ENCODE measurements around the gene ABCA1.

DNA sequence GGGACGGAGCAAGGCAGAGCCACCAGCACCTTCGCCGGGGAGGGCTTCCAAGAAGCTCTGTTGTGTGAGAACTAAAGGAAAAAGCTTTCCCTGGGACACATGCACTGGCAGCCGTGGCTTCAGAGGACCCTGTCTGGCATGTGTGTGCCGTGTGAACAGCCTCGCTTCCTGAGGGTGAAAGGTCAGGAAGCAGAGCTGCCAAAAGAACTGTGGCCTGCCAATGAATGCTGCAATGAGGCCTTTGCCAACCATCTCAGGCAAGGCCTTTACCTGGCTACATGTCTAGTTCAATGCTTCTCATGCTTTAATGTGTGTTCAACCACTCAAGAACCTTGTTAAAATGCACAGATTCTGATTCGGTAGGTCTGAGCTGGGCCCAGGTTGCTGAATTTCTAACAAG is 110.5 kb downstream of the ABCA1 start:
- TF ChIP-seq CTCF (IDR thresholded peaks at IDR 0.05) (no peak), POLR2A (IDR thresholded peaks at IDR 0.05) (no peak), POLR2AphosphoS5 (IDR thresholded peaks at IDR 0.05; ENCODE audit: insufficient read depth in 1 of 2, low read depth in 1 of 2) (no peak)

Data from vagina (tissue), 2 donors.